ENCODE results near the gene ZNF189.

ZNF189 gene

DNA sequence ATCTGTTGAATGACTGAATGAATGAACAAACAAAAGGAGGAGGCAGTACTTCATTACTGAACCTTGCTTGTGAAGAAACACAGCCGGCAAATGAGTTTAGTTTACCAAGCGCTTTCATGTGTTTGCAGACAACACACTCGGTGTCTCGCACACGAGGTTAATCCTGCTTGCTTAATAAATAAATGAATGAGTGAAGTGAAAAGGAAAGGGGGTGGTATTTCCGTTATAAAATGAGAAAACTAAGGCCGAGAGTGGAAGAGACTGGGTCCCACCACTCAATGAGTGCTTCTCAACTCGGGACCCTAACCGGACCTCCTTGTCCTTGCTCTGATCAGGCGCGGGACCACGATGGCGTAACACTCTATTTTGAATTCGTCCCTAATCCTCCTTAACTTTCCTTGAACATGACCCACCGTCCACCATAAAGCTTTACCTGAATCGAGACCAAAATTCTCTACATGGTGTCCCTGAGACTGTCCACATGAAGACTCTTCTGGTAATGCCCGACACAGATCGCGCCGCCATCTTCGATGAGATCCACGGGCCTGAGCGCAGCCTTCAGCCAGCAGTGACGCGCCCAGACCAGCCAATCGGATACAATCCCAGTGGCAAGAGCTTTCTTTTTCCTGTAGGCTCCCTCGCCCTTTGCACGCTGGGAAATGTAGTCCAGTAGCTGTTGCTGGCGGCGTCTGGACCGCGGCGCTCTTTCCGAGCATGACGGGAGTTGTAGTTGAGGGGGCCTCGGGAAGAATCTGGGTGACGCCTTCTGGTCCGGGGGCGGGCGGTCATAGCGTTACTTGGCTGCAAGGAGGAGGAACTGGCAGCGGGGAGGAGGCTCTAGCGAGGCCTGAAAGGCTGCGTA is at the start of gene ZNF189, which contains the start of gene MRPL50:
Gene ZNF189 (plus strand): TSS at position 784 of the 862 bp plus-strand sequence. CDS start 306 bp downstream, outside the sequence.
Gene MRPL50 (minus strand): TSS at position 551 of the 862 bp plus-strand sequence. CDS start 26 bp downstream, at position 525.
- ChIA-PET POLR2A (ENCODE audit: low non-redundant PET) (interaction anchor here (0.5 to 1.0 kb wide), 2 partner anchors 9 to 1614 kb away, joined by 3 to 6 read pairs; no protein-coding TSS in a partner anchor), CTCF (interaction anchor here (1.0 to 2.0 kb wide), 2 partner anchors 10 to 51 kb away, joined by 6 to 9 read pairs; no protein-coding TSS in a partner anchor)
- TF ChIP-seq CTCF (conservative IDR thresholded peaks at IDR 0.05; ENCODE audit: low read depth) = no peak
- peak within 1 kb of the TSS; percentile 76 for H3K27ac ChIP-seq
- DNase-seq (ENCODE audit: low spot score) = peak; percentile 100

DNA sequence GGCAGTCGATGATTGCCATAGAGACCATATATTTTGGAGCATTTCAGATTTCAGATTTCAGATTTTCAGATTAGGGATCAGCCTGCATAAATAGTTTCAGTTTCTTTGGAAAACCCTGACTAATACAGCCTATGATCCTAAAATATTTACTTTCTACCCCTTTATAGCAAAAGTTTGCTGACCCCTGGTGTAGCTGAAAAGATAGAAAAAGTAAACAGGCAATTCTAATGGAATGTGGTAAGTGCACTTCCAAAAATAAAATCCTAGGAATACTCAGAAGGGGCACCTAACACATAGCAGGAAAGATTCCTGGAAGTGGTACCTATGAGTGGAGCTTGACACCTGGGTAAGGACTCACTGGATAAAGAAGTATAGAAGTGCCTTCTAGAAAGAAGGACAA is 48.4 kb upstream of the ZNF189 start:
- TF ChIP-seq CTCF (conservative IDR thresholded peaks at IDR 0.05; ENCODE audit: low read depth) = no peak
- no peak for DNase-seq (ENCODE audit: low spot score)
- CTCF ChIA-PET = no interaction called here
- no peak overlapping the region for H3K27ac ChIP-seq
- POLR2A ChIA-PET (ENCODE audit: low non-redundant PET) = no interaction called here

GRCh38 chr9:101352892-101353463 is 45.7 kb upstream of the ZNF189 start:
- TF ChIP-seq CTCF (conservative IDR thresholded peaks at IDR 0.05; ENCODE audit: low read depth) = no peak
- POLR2A ChIA-PET (ENCODE audit: low non-redundant PET) = no interaction called here
- CTCF ChIA-PET = interaction anchor here (0.7 kb wide), 1 partner anchor 1159 kb away, joined by 3 read pairs; no protein-coding TSS in a partner anchor
- no peak overlapping the region for H3K27ac ChIP-seq
- DNase-seq (ENCODE audit: low spot score) = no peak

DNA sequence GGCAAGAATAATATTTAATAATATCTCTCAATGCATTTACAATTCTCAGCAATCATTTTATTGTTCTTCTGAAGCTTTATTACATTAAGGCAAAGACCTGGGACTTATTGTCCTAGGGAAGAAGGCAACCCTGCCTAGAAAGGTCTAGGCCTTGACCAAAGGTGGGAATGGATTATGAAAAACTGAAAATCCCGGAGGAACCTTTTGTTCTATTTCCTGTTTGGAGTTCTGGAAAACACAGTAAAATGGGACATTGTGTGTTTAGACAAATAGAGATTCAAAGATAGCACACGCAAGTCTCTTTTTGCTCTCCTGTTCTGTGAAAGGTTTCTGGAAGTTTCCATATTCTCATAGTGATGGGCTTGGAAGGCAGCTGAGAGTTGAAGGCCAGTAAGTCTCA is 45.0 kb upstream of the ZNF189 start:
- no peak for DNase-seq (ENCODE audit: low spot score)
- ChIA-PET CTCF (no interaction called here), POLR2A (ENCODE audit: low non-redundant PET) (no interaction called here)
- no peak for TF ChIP-seq CTCF (conservative IDR thresholded peaks at IDR 0.05; ENCODE audit: low read depth)
- H3K27ac ChIP-seq = no peak overlapping the region

DNA sequence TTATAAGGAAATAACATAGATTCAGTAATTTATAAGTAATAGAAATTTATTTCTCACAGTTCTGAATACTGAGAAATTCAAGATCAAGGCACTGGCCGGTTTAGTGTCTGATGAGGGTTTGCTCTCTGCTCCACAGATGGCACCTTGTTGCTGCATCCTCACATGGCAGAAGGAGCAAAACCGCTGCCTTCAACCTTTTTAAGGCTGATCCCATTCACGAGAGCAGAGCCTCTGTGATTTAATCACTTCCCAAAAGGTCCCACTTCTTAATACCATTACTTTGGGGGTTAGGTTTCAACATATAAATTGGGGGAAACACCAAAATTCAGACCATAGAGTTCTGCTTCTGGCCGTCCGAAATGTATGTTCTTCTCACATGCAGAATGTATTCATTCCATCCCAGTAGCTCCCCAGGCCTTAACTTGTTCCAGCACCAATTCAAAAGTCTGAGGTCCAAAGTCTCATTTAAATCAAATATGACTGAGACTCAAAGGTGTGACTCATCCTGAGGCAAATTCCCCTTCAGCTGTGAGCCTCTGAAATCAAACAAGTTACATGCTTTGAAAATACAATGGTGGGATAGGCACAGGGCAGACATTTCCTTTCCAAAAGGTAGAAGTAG is 44.4 kb upstream of the ZNF189 start:
- CTCF ChIA-PET = no interaction called here

More for the DNA sequence above, 44.4 kb upstream of the ZNF189 start:
- POLR2A ChIA-PET (ENCODE audit: low non-redundant PET) = no interaction called here
- no peak for TF ChIP-seq CTCF (conservative IDR thresholded peaks at IDR 0.05; ENCODE audit: low read depth)
- no peak overlapping the region for H3K27ac ChIP-seq
- no peak for DNase-seq (ENCODE audit: low spot score)

Data from RWPE1 (cell line).